Adrenal gland (tissue), 5 donors: ENCODE results near the gene KRT77.

Experiments used
- CTCF ChIP-seq, 6 experiments: fragments of 450-650 bp in 4 of 6; fragments of 200-600 bp in 2 of 6; sonication (generic) in 1 of 6; IDR thresholded peaks; 1 replicate in 5 of 6; 2 replicates in 1 of 6; pipeline versions ENCODE4 v1.5.1 to v1.8.0; 2016 to 2021; ENCODE audit warnings: antibody characterized with exemption in 6 of 6, mild to moderate bottlenecking in 2 of 6, moderate library complexity in 1 of 6
- POLR2A ChIP-seq, 2 donors: fragments of 450-650 bp; IDR thresholded peaks; one replicate each; pipeline ENCODE4 v1.6.1; 2017; ENCODE audit warnings: antibody characterized with exemption in 2 of 2, mild to moderate bottlenecking in 2 of 2, moderate library complexity in 1 of 2
- donor health status: DM: no; HTN: no; CAD: no.

- TF ChIP-seq CTCF (IDR thresholded peaks at IDR 0.05) (no peak), POLR2A (IDR thresholded peaks at IDR 0.05) (no peak)
These were observed 25.7 kb downstream of the KRT77 start for GRCh38 chr12:52677671-52678070.
